NCI-H748 (cell line): ENCODE results near the gene NELFCD.

Experiments used
- DNase-seq: peaks from one replicate; lab custom pipeline; 2025; ENCODE audit not compliant: unreplicated experiment; lab: John Stamatoyannopoulos, UW

NELFCD gene

GRCh38 chr20:59043698-59044097 lies 62.6 kb downstream of the NELFCD start:
- DNase-seq: peak; percentile 26

- DNase-seq: no peak
Observed at GRCh38 chr20:59044295-59044694, 63.2 kb downstream of the NELFCD start.
